NB4 (cell line): ENCODE results near the gene GPR146.

Experiments
- DNase-seq: peaks from one replicate; pipeline ENCODE4 v3.0.0; 2010; ENCODE audit warnings: low read depth
- H3K4me3 ChIP-seq: one replicate; pipeline ENCODE4 v1.5.1; 2011; ENCODE audit warnings: mild to moderate bottlenecking, low read depth, low read length, moderate library complexity
- CTCF ChIP-seq: IDR thresholded peaks from one replicate; pipeline ENCODE4 v1.5.1; 2012; ENCODE audit warnings: low read depth, low read length
- MAX ChIP-seq: IDR thresholded peaks from 2 replicates; pipeline ENCODE4 v1.6.1; 2011; ENCODE audit warnings: low read depth, low read length
- MYC ChIP-seq: IDR thresholded peaks from 2 replicates; pipeline ENCODE4 v1.6.1; 2011; ENCODE audit warnings: low read depth, low read length
- POLR2A ChIP-seq: IDR thresholded peaks from 2 replicates; pipeline ENCODE4 v1.6.1; 2011; ENCODE audit warnings: mild to moderate bottlenecking; ENCODE audit not compliant: insufficient read length; ENCODE audit errors: extremely low read depth

Gene GPR146

DNA sequence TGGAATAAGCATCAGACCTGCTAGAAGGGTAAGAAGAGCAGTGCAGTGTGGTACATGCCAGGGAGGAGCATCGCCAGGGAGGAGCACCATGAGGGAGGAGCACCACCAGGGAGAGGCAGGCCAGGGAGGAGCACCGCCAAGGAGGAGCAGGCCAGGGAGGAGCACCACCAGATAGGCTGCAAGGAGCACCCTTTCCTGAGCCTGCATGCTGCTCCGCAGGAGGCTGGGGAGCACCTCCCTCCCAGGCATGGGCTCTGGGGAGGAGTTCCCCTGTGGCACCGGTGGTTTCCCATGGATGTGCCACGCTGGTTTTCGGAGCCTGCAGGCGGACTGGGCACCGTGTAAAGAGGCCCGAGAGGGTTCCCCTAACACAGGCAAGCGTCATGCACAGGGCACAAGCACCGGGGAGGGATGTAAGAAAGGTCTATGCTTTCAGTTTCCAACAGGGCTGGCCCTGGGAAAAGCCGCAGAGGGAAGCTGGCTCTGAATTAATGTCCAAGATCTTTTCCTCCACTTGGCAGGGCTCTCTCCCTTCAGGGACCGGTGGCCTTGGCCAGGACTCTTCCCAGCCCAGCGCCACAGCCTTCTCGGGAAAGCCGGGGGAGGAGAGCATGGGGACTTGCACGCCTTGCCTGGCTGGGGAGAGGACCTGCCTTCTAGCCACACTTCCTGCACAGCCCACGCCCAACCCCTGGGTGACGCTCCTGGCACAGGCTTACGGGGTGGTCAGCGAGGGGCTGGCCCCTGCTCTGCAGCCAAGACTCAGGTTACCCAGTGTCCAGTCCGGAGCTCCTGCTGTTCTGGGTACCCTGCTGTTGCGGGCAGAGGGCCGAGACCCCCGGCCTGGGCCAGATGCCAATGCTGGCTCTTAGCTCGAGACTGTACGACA lies 32.1 kb downstream of the GPR146 start:
- no peak for DNase-seq
- TF ChIP-seq MAX (no peak), POLR2A (no peak), CTCF (no peak), MYC (no peak)

GRCh38 chr7:1078519-1078918 lies 34.2 kb downstream of the GPR146 start:
- no peak overlapping the region for H3K4me3 ChIP-seq
- TF ChIP-seq CTCF (no peak), POLR2A (no peak), MAX (no peak), MYC (no peak)
- no peak for DNase-seq

More for the DNA sequence above, 32.1 kb downstream of the GPR146 start:
- no peak overlapping the region for H3K4me3 ChIP-seq

DNA sequence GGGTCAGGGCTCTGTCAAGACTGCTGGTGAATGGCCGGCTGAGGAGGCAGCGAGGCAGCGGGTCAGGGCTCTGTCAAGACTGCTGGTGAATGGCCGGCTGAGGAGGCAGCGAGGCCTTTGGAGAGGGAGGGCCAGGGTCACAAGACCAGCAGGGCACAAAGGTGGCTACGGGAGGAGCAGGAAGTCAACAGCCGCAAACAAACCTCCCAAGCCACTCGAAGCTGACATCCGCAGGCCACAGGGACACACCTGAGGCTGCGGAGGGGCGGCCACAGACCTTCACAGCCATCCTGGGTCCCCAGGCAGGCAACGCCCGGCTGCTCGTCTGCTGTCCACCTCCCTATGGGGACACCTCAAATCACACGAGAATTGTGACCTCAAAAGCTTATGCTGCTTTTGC lies 34.6 kb downstream of the GPR146 start:
- DNase-seq, result no peak
- TF ChIP-seq CTCF (no peak), MYC (no peak), MAX (no peak), POLR2A (no peak)

DNA sequence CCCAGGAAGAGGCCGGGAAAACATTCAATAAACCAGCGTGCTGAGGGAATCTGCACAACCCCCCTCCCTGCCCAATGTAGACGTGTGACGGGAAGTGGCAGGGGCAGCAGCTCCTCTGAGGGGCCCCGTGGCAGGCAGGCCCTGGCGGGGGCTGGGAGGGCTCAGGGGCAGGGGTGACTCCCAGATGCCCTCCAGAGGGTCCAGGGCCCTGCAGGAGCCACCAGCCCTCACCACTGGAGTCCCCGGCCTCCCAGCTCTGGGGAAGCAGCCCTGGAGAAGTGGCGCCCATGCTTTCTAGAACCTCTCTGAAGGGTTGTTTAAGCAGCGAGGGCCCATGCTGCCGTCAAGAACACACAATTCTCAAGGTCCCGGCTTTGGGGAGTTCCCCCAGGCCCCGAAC lies 35.2 kb downstream of the GPR146 start:
- TF ChIP-seq POLR2A (no peak), MAX (no peak), MYC (no peak), CTCF (no peak)
- no peak overlapping the region for H3K4me3 ChIP-seq
- DNase-seq, result no peak

More for the DNA sequence above, 34.6 kb downstream of the GPR146 start:
- H3K4me3 ChIP-seq, result no peak overlapping the region

DNA sequence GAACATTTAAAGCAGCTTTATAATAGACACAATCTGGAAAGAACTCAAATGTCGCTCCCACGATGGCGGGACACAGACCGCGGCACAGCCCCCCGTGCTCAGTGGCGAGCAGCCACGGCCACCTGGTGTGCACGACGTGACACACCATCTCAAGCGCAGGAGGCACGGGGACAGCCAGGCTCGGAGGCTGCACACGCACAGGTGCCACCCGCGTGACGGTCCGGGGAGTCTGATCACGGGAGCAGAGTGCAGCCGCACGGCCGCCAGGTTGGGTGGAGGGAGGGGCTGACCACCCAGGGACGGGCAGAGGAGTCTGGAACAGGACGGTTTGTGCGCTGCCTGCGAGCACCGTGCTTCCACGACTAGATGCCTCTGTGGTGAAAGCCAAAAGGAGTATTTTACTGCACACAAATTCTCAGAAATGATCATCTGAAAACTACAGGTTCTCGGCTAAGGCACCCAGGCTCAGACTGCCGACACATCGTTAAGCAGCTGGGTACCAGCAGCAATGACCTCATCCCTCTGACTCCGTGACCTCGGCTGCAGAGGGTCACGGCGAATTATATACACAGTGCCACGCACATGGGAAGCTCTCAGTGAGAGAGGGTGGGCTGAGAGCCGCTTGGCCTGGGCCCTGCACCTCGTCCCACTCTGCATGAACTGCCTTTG lies 36.0 kb downstream of the GPR146 start:
- DNase-seq, result no peak
- TF ChIP-seq POLR2A (no peak), MYC (no peak), CTCF (no peak), MAX (no peak)

More for the DNA sequence above, 36.0 kb downstream of the GPR146 start:
- H3K4me3 ChIP-seq, result no peak overlapping the region
